BJ (cell line): Measurements from ENCODE around the gene XYLT1. TPM values are rescaled to one million over a fixed set of nuclear protein-coding genes. Genes with fewer than 3 reads are reported as not detected.

Experiments used
- CTCF ChIA-PET: fragments of 350-600 bp; formaldehyde crosslinking; extraction: SDS; loops from one replicate; lab custom pipeline; 2021; ENCODE audit warnings: antibody characterized with exemption, inconsistent platforms; lab: Yijun Ruan, JAX
- POLR2A ChIA-PET: fragments of 300-600 bp; sonication (Branson Sonifier 250); formaldehyde crosslinking; extraction: SDS; loops from one replicate; lab custom pipeline; 2021; ENCODE audit warnings: antibody characterized with exemption; lab: Charles Lee
- DNase-seq: peaks from one replicate; pipeline ENCODE4 v3.0.0-alpha.2; 2011; ENCODE audit warnings: low read depth
- H3K27me3 ChIP-seq: 2 replicates; pipeline ENCODE4 v1.6.0; 2011; ENCODE audit warnings: low read length; ENCODE audit not compliant: control insufficient read depth, insufficient read depth
- H3K36me3 ChIP-seq: 2 replicates; pipeline ENCODE4 v1.5.1; 2011; ENCODE audit warnings: low read length; ENCODE audit not compliant: control insufficient read depth, insufficient read depth
- H3K4me3 ChIP-seq: 2 replicates; pipeline ENCODE4 v1.5.1; 2011; ENCODE audit warnings: low read depth, mild to moderate bottlenecking, control low read depth, low read length
- CTCF ChIP-seq: IDR thresholded peaks from 2 replicates; pipeline ENCODE4 v1.5.1; 2011; ENCODE audit warnings: low read depth, mild to moderate bottlenecking, control low read depth, inconsistent platforms, low read length, moderate library complexity; ENCODE audit not compliant: insufficient read depth
- polyA plus RNA-seq: library from polyadenylated mRNA; depleted of rRNA; stranded (reverse); fragments of >200 nt; gene quantifications from 2 replicates; pipeline ENCODE4 v1.2.3, GENCODE V29; 2011

XYLT1 gene
- polyA plus RNA-seq, 1 experiment: 15.9 TPM

- CTCF ChIA-PET: interaction anchor here (0.7 to 2.8 kb wide), 5 partner anchors 23 to 168 kb away, joined by 3 to 8 read pairs (median 3); no protein-coding TSS in a partner anchor
- Histone ChIP-seq H3K36me3 (no peaks in the 10 kb centered on the region), H3K27me3 (no peaks in the 10 kb centered on the region), H3K4me3 (no peak overlapping the region)
- DNase-seq: no peak
- POLR2A ChIA-PET: no interaction called here
- TF ChIP-seq CTCF: no peak
Observed at GRCh38 chr16:17301593-17302135, 169.1 kb downstream of the XYLT1 start.

- H3K4me3 ChIP-seq: no peak overlapping the region
- POLR2A ChIA-PET: no interaction called here
- H3K27me3 ChIP-seq: no peaks in the 10 kb centered on the region
- CTCF ChIA-PET: interaction anchor here (0.8 to 2.8 kb wide), 3 partner anchors 23 to 165 kb away, joined by 3 to 8 read pairs (median 4); no protein-coding TSS in a partner anchor
- no peaks in the 10 kb centered on the region for H3K36me3 ChIP-seq
- TF ChIP-seq CTCF: no peak
- DNase-seq: no peak
Observed at GRCh38 chr16:17301184-17301583, 169.6 kb downstream of the XYLT1 start.

GRCh38 chr16:17299790-17300189 lies 171.0 kb downstream of the XYLT1 start:
- H3K36me3 ChIP-seq: no peaks in the 10 kb centered on the region
- no peak overlapping the region for H3K4me3 ChIP-seq
- DNase-seq: no peak
- ChIA-PET CTCF (interaction anchor here (0.7 to 2.8 kb wide), 3 partner anchors 12 to 21 kb away, joined by 3 to 8 read pairs (median 3); no protein-coding TSS in a partner anchor), POLR2A (no interaction called here)
- no peaks in the 10 kb centered on the region for H3K27me3 ChIP-seq
- no peak for TF ChIP-seq CTCF

GRCh38 chr16:17298238-17298637 lies 172.5 kb downstream of the XYLT1 start:
- CTCF ChIA-PET: interaction anchor here (1.0 to 1.1 kb wide), 2 partner anchors 8 to 75 kb away, joined by 3 read pairs; no protein-coding TSS in a partner anchor
- no peak for DNase-seq
- POLR2A ChIA-PET: no interaction called here
- TF ChIP-seq CTCF: no peak
- H3K27me3 ChIP-seq: no peaks in the 10 kb centered on the region
- H3K36me3 ChIP-seq: no peaks in the 10 kb centered on the region
- H3K4me3 ChIP-seq: no peak overlapping the region

- TF ChIP-seq CTCF: no peak
- DNase-seq: no peak
- no peaks in the 10 kb centered on the region for H3K27me3 ChIP-seq
- ChIA-PET CTCF (no interaction called here), POLR2A (no interaction called here)
- H3K36me3 ChIP-seq: no peaks in the 10 kb centered on the region
- no peak overlapping the region for H3K4me3 ChIP-seq
Observed at GRCh38 chr16:17296431-17296830, 174.3 kb downstream of the XYLT1 start.
